GM12873 (cell line): ENCODE data around the gene NCOA1.

ENCODE experiments used
- CTCF ChIP-seq: IDR thresholded peaks from 2 replicates; pipeline ENCODE4 v1.5.1; 2012; ENCODE audit warnings: low read depth, mild to moderate bottlenecking, moderate library complexity, low read length, control low read depth; ENCODE audit not compliant: insufficient read depth; ENCODE audit errors: missing control alignments

The NCOA1 gene

GRCh38 chr2:24469148-24469650 lies 21.9 kb upstream of the NCOA1 start:
- no peak for TF ChIP-seq CTCF

GRCh38 chr2:24471662-24472061 lies 19.4 kb upstream of the NCOA1 start:
- TF ChIP-seq CTCF, result no peak

DNA sequence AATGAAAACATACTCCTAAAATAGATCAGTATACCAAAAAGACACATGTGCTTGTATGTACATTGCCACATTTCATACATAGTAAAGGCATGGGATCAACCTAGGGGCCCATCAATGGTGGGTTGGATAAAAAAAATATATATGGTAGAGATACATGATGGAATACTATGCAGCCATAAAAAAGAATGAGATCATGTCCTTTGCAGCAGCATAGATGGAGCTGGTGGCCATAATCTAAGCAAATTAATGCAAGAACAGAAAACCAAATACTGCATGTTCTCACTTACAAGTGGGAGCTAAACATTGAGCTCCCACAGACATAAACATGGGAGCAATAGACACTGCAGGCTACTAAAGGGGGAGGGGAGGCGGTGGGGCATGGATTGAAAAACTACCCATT lies 18.6 kb upstream of the NCOA1 start:
- TF ChIP-seq CTCF, result no peak

DNA sequence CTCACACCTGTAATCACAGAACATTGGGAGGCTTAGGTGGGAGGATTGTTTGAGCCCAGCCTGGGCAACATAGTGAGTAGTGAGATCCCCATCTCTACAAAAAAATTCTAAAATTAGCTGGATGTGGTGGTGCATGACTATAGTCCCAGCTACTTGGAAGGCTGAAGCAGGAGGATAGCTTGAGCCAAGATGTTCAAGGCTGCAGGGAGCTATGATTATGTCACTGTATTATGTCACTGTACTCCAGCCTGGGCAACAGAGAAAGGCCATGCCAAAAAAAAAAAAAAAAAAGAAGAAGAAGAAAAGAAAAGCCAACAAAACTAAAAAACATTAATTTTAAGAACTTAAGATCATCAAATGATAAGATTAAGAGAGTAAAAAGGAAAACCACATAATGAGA lies 17.4 kb upstream of the NCOA1 start:
- no peak for TF ChIP-seq CTCF

- no peak for TF ChIP-seq CTCF
These were observed 17.0 kb upstream of the NCOA1 start for GRCh38 chr2:24474053-24474452.

- no peak for TF ChIP-seq CTCF
These were observed 13.8 kb upstream of the NCOA1 start for GRCh38 chr2:24477229-24477628.

- TF ChIP-seq CTCF, result no peak
These were observed 12.8 kb upstream of the NCOA1 start for GRCh38 chr2:24478243-24478642.
